ENCODE data around the gene PADI1. TPM values are rescaled to one million over a fixed set of nuclear protein-coding genes. Genes with fewer than 3 reads are reported as not detected.

PADI1 gene
- total RNA-seq, 2 experiments from 2014 or later: not detected

- no peak for DNase-seq (ENCODE audit: low spot score)
- H3K79me2 ChIP-seq (ENCODE audit: insufficient read depth, low read depth, low read length): no peaks in the 10 kb centered on the region
- ChIA-PET CTCF (ENCODE audit: unreplicated experiment) (no interaction called here), POLR2A (no interaction called here)
- no TSS peak for BruUV-seq (replicated peaks)
- H3K4me1 ChIP-seq (ENCODE audit: insufficient read depth, low read length, poor library complexity, severe bottlenecking): no peaks in the 10 kb centered on the region
- intact Hi-C loops (cut with micrococcal nuclease; ENCODE audit: unreplicated experiment): no loop called here
- no peak overlapping the region for H2AFZ ChIP-seq (ENCODE audit: low read length)
- no peaks in the 10 kb centered on the region for H3K9me3 ChIP-seq (ENCODE audit: low read length)
- H3K9me2 ChIP-seq (ENCODE audit: insufficient read depth, low read length): no peaks in the 10 kb centered on the region
- TF ChIP-seq EZH2phosphoT487 (IDR thresholded peaks at IDR 0.05; ENCODE audit: borderline replicate concordance, low read depth, low read length) (no peak), CTCF (conservative IDR thresholded peaks at IDR 0.05; ENCODE audit: low read length) (no peak)
- H3K27ac ChIP-seq (ENCODE audit: low read depth, low read length, poor library complexity, severe bottlenecking): no peak overlapping the region
- no peaks in the 10 kb centered on the region for H3K36me3 ChIP-seq (ENCODE audit: insufficient read depth, low read length)
- H3K4me3 ChIP-seq (ENCODE audit: low read depth, low read length, poor library complexity, severe bottlenecking): no peak overlapping the region
- no peak overlapping the region for H3K4me2 ChIP-seq (ENCODE audit: low read length)
- H4K20me1 ChIP-seq (ENCODE audit: insufficient read depth, low read length): no peaks in the 10 kb centered on the region
These were observed 19.5 kb downstream of the PADI1 start for GRCh38 chr1:17224434-17224833.

GRCh38 chr1:17225140-17225539 is 20.2 kb downstream of the PADI1 start:
- H2AFZ ChIP-seq (ENCODE audit: low read length): no peak overlapping the region
- CTCF ChIA-PET (ENCODE audit: unreplicated experiment): interaction anchor here (0.6 kb wide), 2 partner anchors 90 to 158 kb away, joined by 4 to 9 read pairs; no protein-coding TSS in a partner anchor
- BruUV-seq (replicated peaks): no TSS peak
- no peaks in the 10 kb centered on the region for H3K9me3 ChIP-seq (ENCODE audit: low read length)
- H3K4me3 ChIP-seq (ENCODE audit: low read depth, low read length, poor library complexity, severe bottlenecking): no peak overlapping the region
- H3K4me1 ChIP-seq (ENCODE audit: insufficient read depth, low read length, poor library complexity, severe bottlenecking): no peaks in the 10 kb centered on the region
- DNase-seq (ENCODE audit: low spot score): no peak
- H3K9me2 ChIP-seq (ENCODE audit: insufficient read depth, low read length): no peaks in the 10 kb centered on the region
- H3K36me3 ChIP-seq (ENCODE audit: insufficient read depth, low read length): no peaks in the 10 kb centered on the region
- no peaks in the 10 kb centered on the region for H3K79me2 ChIP-seq (ENCODE audit: insufficient read depth, low read depth, low read length)
- intact Hi-C loops (cut with micrococcal nuclease; ENCODE audit: unreplicated experiment): no loop called here
- no peak overlapping the region for H3K27ac ChIP-seq (ENCODE audit: low read depth, low read length, poor library complexity, severe bottlenecking)
- TF ChIP-seq CTCF (conservative IDR thresholded peaks at IDR 0.05; ENCODE audit: low read length) (no peak), EZH2phosphoT487 (IDR thresholded peaks at IDR 0.05; ENCODE audit: borderline replicate concordance, low read depth, low read length) (no peak)
- no peak overlapping the region for H3K4me2 ChIP-seq (ENCODE audit: low read length)
- POLR2A ChIA-PET: no interaction called here
- no peaks in the 10 kb centered on the region for H4K20me1 ChIP-seq (ENCODE audit: insufficient read depth, low read length)

- Histone ChIP-seq H3K9me3 (ENCODE audit: low read length) (no peaks in the 10 kb centered on the region), H3K4me1 (ENCODE audit: insufficient read depth, low read length, poor library complexity, severe bottlenecking) (peaks cover 8% of the 10 kb centered on the region), H3K4me3 (ENCODE audit: low read depth, low read length, poor library complexity, severe bottlenecking) (no peak overlapping the region), H3K4me2 (ENCODE audit: low read length) (no peak overlapping the region), H4K20me1 (ENCODE audit: insufficient read depth, low read length) (no peaks in the 10 kb centered on the region), H2AFZ (ENCODE audit: low read length) (no peak overlapping the region), H3K27ac (ENCODE audit: low read depth, low read length, poor library complexity, severe bottlenecking) (no peak overlapping the region), H3K36me3 (ENCODE audit: insufficient read depth, low read length) (no peaks in the 10 kb centered on the region), H3K9me2 (ENCODE audit: insufficient read depth, low read length) (no peaks in the 10 kb centered on the region), H3K79me2 (ENCODE audit: insufficient read depth, low read depth, low read length) (no peaks in the 10 kb centered on the region)
- intact Hi-C loops (cut with micrococcal nuclease; ENCODE audit: unreplicated experiment): no loop called here
- TF ChIP-seq EZH2phosphoT487 (IDR thresholded peaks at IDR 0.05; ENCODE audit: borderline replicate concordance, low read depth, low read length): no peak
- no peak for TF ChIP-seq CTCF (conservative IDR thresholded peaks at IDR 0.05; ENCODE audit: low read length)
- POLR2A ChIA-PET: no interaction called here
- CTCF ChIA-PET (ENCODE audit: unreplicated experiment): no interaction called here
- BruUV-seq (replicated peaks): no TSS peak
- DNase-seq (ENCODE audit: low spot score): no peak
These were observed 22.5 kb downstream of the PADI1 start for GRCh38 chr1:17227358-17227915.
